ENCODE results near the gene TMEM100.

The TMEM100 gene

GRCh38 chr17:55683550-55684315 lies 38.9 kb downstream of the TMEM100 start:
- no peak overlapping the region for H3K27ac ChIP-seq
- TF ChIP-seq CTCF (conservative IDR thresholded peaks at IDR 0.05) = no peak

- no peak overlapping the region for H3K27ac ChIP-seq
- TF ChIP-seq CTCF (conservative IDR thresholded peaks at IDR 0.05) = no peak
These were observed 41.3 kb downstream of the TMEM100 start for GRCh38 chr17:55681342-55681700.

GRCh38 chr17:55680686-55681341 lies 41.9 kb downstream of the TMEM100 start:
- no peak for TF ChIP-seq CTCF (conservative IDR thresholded peaks at IDR 0.05)
- H3K27ac ChIP-seq = no peak overlapping the region

- H3K27ac ChIP-seq = no peak overlapping the region
These were observed 45.2 kb downstream of the TMEM100 start for GRCh38 chr17:55677446-55677845.

GRCh38 chr17:55676274-55676673 lies 46.4 kb downstream of the TMEM100 start:
- no peak for TF ChIP-seq CTCF (conservative IDR thresholded peaks at IDR 0.05)

More at GRCh38 chr17:55677446-55677845, 45.2 kb downstream of the TMEM100 start:
- no peak for TF ChIP-seq CTCF (conservative IDR thresholded peaks at IDR 0.05)

GRCh38 chr17:55673743-55674506 lies 48.7 kb downstream of the TMEM100 start:
- no peak for TF ChIP-seq CTCF (conservative IDR thresholded peaks at IDR 0.05)
- no peak overlapping the region for H3K27ac ChIP-seq

More at GRCh38 chr17:55676274-55676673, 46.4 kb downstream of the TMEM100 start:
- H3K27ac ChIP-seq = no peak overlapping the region
